Measurements from ENCODE around the gene ZNF48. TPM values are rescaled to one million over a fixed set of nuclear protein-coding genes. Genes with fewer than 3 reads are reported as not detected.
"Not testable (repeated sequence)": the region's sequence is repeated elsewhere in the genome, so short reads cannot be mapped to it uniquely, and the experiment has no call there.

The ZNF48 gene
- total RNA-seq, 1 experiment from 2014 or later: 57.3 TPM

DNA sequence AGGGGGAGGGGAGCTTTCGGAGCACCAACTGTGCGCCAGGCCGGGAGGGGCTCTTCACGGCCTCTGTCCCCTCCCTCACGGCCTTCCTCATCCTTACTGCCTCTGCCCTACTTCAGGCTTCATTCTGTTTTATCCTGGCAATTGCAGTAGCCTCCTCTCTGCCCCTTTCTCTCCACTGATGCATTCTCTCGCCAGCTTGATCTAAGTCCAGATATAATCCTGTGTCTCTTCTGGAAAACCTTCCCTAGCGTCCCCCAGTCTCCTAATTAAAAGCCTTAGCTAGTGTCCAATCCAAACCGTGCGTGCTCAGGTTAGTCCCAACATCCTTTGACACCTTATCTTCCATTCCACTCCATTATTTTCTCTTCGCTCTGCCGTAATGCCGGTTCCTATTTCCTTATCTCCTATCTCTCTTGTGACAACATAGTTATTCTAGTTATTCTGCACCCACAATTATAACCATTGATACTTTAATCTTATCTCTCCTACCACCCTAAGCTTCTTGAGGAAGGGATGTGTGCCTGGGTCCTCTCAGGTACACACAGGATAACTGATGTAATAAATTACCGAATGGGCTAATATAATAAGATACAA lies 869 bp downstream of the ZNF48 start:
- no peak for DNase-seq
- Histone ChIP-seq H3K9ac (ENCODE audit: extremely low read depth, insufficient read length, low read length) (peak overlapping the region; percentile 68), H3K79me1 (ENCODE audit: insufficient read depth, low read depth, low read length, poor library complexity, severe bottlenecking) (no peaks in the 10 kb centered on the region), H3K27me3 (ENCODE audit: insufficient read depth, low read length) (no peaks in the 10 kb centered on the region), H2BK20ac (ENCODE audit: low read depth, low read length, poor library complexity, severe bottlenecking) (no peak overlapping the region), H2BK15ac (ENCODE audit: low read depth, low read length) (no peak overlapping the region), H2BK12ac (ENCODE audit: insufficient read length, low read depth, low read length) (no peak overlapping the region), H3K23me2 (ENCODE audit: insufficient read length, low read depth, low read length, poor library complexity, severe bottlenecking) (peaks cover 22% of the 10 kb centered on the region), H3K4ac (ENCODE audit: low read depth, low read length) (no peak overlapping the region), H4K8ac (replicated peaks; ENCODE audit: insufficient read length, low read depth, low read length) (no peak overlapping the region), H3K14ac (ENCODE audit: insufficient read depth, low read length) (peak overlapping the region; percentile 4), H2BK5ac (ENCODE audit: insufficient read length, low read length) (no peak overlapping the region), H2AFZ (ENCODE audit: low read length) (no peak overlapping the region), H3K23ac (ENCODE audit: insufficient read length, low read depth, low read length) (no peak overlapping the region), H3K27ac (ENCODE audit: insufficient read length, low read depth, low read length) (no peak overlapping the region), H3K4me1 (ENCODE audit: insufficient read depth, low read length) (no peaks in the 10 kb centered on the region; the same call in 1 of the 2 replicates), H2BK120ac (ENCODE audit: low read depth, low read length, poor library complexity, severe bottlenecking) (no peak overlapping the region), H3K4me2 (ENCODE audit: insufficient read depth, insufficient read length, low read length) (peak overlapping the region; percentile 88), H3T11ph (ENCODE audit: low read length) (no peak overlapping the region), H2AK5ac (ENCODE audit: insufficient read length, low read length) (no peak overlapping the region), H3K18ac (ENCODE audit: insufficient read length, low read depth, low read length) (no peak overlapping the region), H4K20me1 (ENCODE audit: control insufficient read depth, insufficient read depth, insufficient read length) (no peaks in the 10 kb centered on the region), H4K5ac (ENCODE audit: insufficient read length, low read depth, low read length) (no peak overlapping the region), H3K56ac (ENCODE audit: insufficient read length, low read depth, low read length) (no peak overlapping the region), H3K9me3 (ENCODE audit: control insufficient read depth, low read depth, low read length) (no peaks in the 10 kb centered on the region), H3K79me2 (ENCODE audit: insufficient read depth, low read length) (peaks cover 4% of the 10 kb centered on the region; the same call in 1 of the 2 replicates), H4K91ac (ENCODE audit: insufficient read length, low read depth, low read length) (no peak overlapping the region)
- Mint-ChIP-seq H3K36me3 (ENCODE audit: insufficient read depth in 1 of 3, low read depth in 3 of 3) (peaks cover 9 to 33% (median 20%) of the 10 kb centered on the region in 3 experiments; a peak in 6 of 7 replicates), H3K27me3 (ENCODE audit: low read depth) (peaks cover 2% of the 10 kb centered on the region), H3K9me3 (no peaks in the 10 kb centered on the region; a peak in 1 of 5 replicates), H3K27ac (peak overlapping the region; percentile 14 to 70 (median 39)), H3K4me3 (peak overlapping the region; percentile 90 to 91), H3K4me1 (peaks cover 29 to 42% of the 10 kb centered on the region in 2 experiments)
- TF ChIP-seq, protein P1, sequence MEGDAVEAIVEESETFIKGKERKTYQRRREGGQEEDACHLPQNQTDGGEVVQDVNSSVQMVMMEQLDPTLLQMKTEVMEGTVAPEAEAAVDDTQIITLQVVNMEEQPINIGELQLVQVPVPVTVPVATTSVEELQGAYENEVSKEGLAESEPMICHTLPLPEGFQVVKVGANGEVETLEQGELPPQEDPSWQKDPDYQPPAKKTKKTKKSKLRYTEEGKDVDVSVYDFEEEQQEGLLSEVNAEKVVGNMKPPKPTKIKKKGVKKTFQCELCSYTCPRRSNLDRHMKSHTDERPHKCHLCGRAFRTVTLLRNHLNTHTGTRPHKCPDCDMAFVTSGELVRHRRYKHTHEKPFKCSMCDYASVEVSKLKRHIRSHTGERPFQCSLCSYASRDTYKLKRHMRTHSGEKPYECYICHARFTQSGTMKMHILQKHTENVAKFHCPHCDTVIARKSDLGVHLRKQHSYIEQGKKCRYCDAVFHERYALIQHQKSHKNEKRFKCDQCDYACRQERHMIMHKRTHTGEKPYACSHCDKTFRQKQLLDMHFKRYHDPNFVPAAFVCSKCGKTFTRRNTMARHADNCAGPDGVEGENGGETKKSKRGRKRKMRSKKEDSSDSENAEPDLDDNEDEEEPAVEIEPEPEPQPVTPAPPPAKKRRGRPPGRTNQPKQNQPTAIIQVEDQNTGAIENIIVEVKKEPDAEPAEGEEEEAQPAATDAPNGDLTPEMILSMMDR (conservative IDR thresholded peaks at IDR 0.05): no peak
- no CpG with 5 or more reads among the region's 13 CpGs for WGBS (ENCODE audit: extremely low coverage, insufficient read length, low lambda C conversion rate)

DNA sequence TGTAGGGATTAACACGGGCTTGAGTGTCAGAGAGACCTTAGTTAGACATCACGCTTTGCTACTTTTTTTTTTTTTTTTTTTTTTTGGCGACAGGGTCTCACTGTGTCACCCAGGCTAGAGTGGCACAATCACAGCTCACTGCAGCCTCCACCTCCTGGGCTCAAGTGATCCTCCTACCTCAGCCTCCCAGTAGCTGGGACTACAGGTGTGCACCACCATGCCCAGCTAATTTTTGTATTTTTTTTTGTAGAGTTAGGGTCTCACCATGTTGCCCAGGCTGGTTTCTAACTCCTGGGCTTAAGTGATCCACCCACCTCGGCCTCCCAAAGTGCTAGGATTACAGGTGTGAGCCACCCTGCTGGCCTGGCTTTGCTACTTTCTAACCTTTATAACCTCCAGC lies 1.4 kb downstream of the ZNF48 start:
- Mint-ChIP-seq H3K36me3 (ENCODE audit: insufficient read depth in 1 of 3, low read depth in 3 of 3) (peaks cover 9 to 33% (median 20%) of the 10 kb centered on the region in 3 experiments; a peak in 6 of 7 replicates), H3K4me1 (peaks cover 32 to 45% of the 10 kb centered on the region in 2 experiments), H3K4me3 (peak overlapping the region; percentile 90 to 91)
- H2BK15ac ChIP-seq (ENCODE audit: low read depth, low read length); H2BK120ac ChIP-seq (ENCODE audit: low read depth, low read length, poor library complexity, severe bottlenecking); H3K27ac Mint-ChIP-seq; H2AK5ac ChIP-seq (ENCODE audit: insufficient read length, low read length); H2AFZ ChIP-seq (ENCODE audit: low read length); H3T11ph ChIP-seq (ENCODE audit: low read length); H3K23ac ChIP-seq (ENCODE audit: insufficient read length, low read depth, low read length); H3K79me2 ChIP-seq (ENCODE audit: insufficient read depth, low read length); H2BK5ac ChIP-seq (ENCODE audit: insufficient read length, low read length); H3K9me3 ChIP-seq (ENCODE audit: control insufficient read depth, low read depth, low read length); H3K27me3 ChIP-seq (ENCODE audit: insufficient read depth, low read length); DNase-seq; H2BK12ac ChIP-seq (ENCODE audit: insufficient read length, low read depth, low read length); H3K9me3 Mint-ChIP-seq; H3K4ac ChIP-seq (ENCODE audit: low read depth, low read length); H4K5ac ChIP-seq (ENCODE audit: insufficient read length, low read depth, low read length); H3K79me1 ChIP-seq (ENCODE audit: insufficient read depth, low read depth, low read length, poor library complexity, severe bottlenecking); H3K14ac ChIP-seq (ENCODE audit: insufficient read depth, low read length); H2BK20ac ChIP-seq (ENCODE audit: low read depth, low read length, poor library complexity, severe bottlenecking); H3K27me3 Mint-ChIP-seq (ENCODE audit: low read depth); H4K8ac ChIP-seq (replicated peaks; ENCODE audit: insufficient read length, low read depth, low read length); H3K9ac ChIP-seq (ENCODE audit: extremely low read depth, insufficient read length, low read length); H3K56ac ChIP-seq (ENCODE audit: insufficient read length, low read depth, low read length); H3K18ac ChIP-seq (ENCODE audit: insufficient read length, low read depth, low read length); H3K27ac ChIP-seq (ENCODE audit: insufficient read length, low read depth, low read length); H3K4me1 ChIP-seq (ENCODE audit: insufficient read depth, low read length); H4K20me1 ChIP-seq (ENCODE audit: control insufficient read depth, insufficient read depth, insufficient read length); H4K91ac ChIP-seq (ENCODE audit: insufficient read length, low read depth, low read length): not testable (repeated sequence)
- peak overlapping the region; percentile 88 for H3K4me2 ChIP-seq (ENCODE audit: insufficient read depth, insufficient read length, low read length)
- no CpG with 5 or more reads among the region's 4 CpGs for WGBS (ENCODE audit: extremely low coverage, insufficient read length, low lambda C conversion rate)
- peaks cover 22% of the 10 kb centered on the region for H3K23me2 ChIP-seq (ENCODE audit: insufficient read length, low read depth, low read length, poor library complexity, severe bottlenecking)
